Natural killer cell (primary cell): Measurements from ENCODE around the gene SLC22A23. TPM values are rescaled to one million over a fixed set of nuclear protein-coding genes. Genes with fewer than 3 reads are reported as not detected.

Experiments
- ATAC-seq, 3 donors: fragments of 150-1000 bp in 2 of 3; fragments of 200-7000 bp in 1 of 3; cut with Tn5 transposase; 1 replicate in 1 of 3; 2 replicates in 2 of 3; pipeline ENCODE4 v1.10.0; 2021; ENCODE audit warnings: mild to moderate bottlenecking in 2 of 3, moderate library complexity in 2 of 3
- DNase-seq, 2 donors: peaks; one replicate each; pipeline versions ENCODE4 v3.0.0 to v3.0.0-alpha.2; 2013 to 2021; ENCODE audit warnings: mixed read lengths in 1 of 2
- H3K27ac ChIP-seq: one replicate; pipeline ENCODE4 v1.5.1; 2013; ENCODE audit warnings: mild to moderate bottlenecking, low read length
- H3K27me3 ChIP-seq: one replicate; pipeline ENCODE4 v1.6.1; 2013; ENCODE audit warnings: low read length; ENCODE audit not compliant: control insufficient read depth, insufficient read depth
- H3K36me3 ChIP-seq: one replicate; pipeline ENCODE4 v1.6.1; 2013; ENCODE audit warnings: low read length; ENCODE audit not compliant: control insufficient read depth, insufficient read depth
- H3K4me1 ChIP-seq: one replicate; pipeline ENCODE4 v1.6.1; 2013; ENCODE audit warnings: low read length; ENCODE audit not compliant: control insufficient read depth, insufficient read depth
- H3K4me3 ChIP-seq: one replicate; pipeline ENCODE4 v1.5.1; 2013; ENCODE audit warnings: low read length
- H3K9me3 ChIP-seq: one replicate; pipeline ENCODE4 v1.6.1; 2013; ENCODE audit warnings: low read length; ENCODE audit not compliant: control insufficient read depth, insufficient read depth
- H3K27ac Mint-ChIP-seq, 2 donors: one replicate each; pipeline ENCODE4 v1.8.0; 2022; ENCODE audit warnings: mild to moderate bottlenecking in 2 of 2, mixed read lengths in 2 of 2, moderate library complexity in 1 of 2
- H3K27me3 Mint-ChIP-seq, 2 donors: one replicate each; pipeline ENCODE4 v1.8.0; 2022; ENCODE audit warnings: low read depth in 2 of 2, mixed read lengths in 2 of 2
- H3K36me3 Mint-ChIP-seq: one replicate; pipeline ENCODE4 v1.8.0; 2022; ENCODE audit warnings: mixed read lengths
- H3K4me1 Mint-ChIP-seq, 2 donors: one replicate each; pipeline ENCODE4 v1.8.0; 2022; ENCODE audit warnings: mixed read lengths in 2 of 2
- H3K4me3 Mint-ChIP-seq: one replicate; pipeline ENCODE4 v1.8.0; 2022; ENCODE audit warnings: mild to moderate bottlenecking, moderate library complexity, mixed read lengths
- H3K9me3 Mint-ChIP-seq, 2 donors: one replicate each; pipeline ENCODE4 v1.8.0; 2022; ENCODE audit warnings: mixed read lengths in 2 of 2
- WGBS: methylation state at CpG from one replicate; pipeline ENCODE4 v1.1.7; 2013; ENCODE audit warnings: missing lambda C conversion rate; ENCODE audit not compliant: insufficient coverage; 5-methylcytosine and 5-hydroxymethylcytosine counted together
- intact Hi-C: fragments of 100-400 bp; cut with micrococcal nuclease; formaldehyde crosslinking; loops from one replicate; pipeline ENCODE4 v1.14.2; 2022
- total RNA-seq, 4 donors: library from RNA; stranded (reverse); fragments of 120-200 nt in 1 of 4; gene quantifications; one replicate each; pipeline versions ENCODE4 v1.2.3 to v1.2.4, GENCODE V29; 2013 to 2022
- TF ChIP-seq, protein P1 (sequence below): fragments of 200-600 bp; IDR thresholded peaks from one replicate; pipeline ENCODE4 v1.8.0; 2022; ENCODE audit warnings: antibody characterized with exemption

The SLC22A23 gene
- total RNA-seq, 3 donors from 2014 or later (not counting 1 experiment from before 2014, with no cell fraction given): 0.24 to 0.79 (median 0.38) TPM

DNA sequence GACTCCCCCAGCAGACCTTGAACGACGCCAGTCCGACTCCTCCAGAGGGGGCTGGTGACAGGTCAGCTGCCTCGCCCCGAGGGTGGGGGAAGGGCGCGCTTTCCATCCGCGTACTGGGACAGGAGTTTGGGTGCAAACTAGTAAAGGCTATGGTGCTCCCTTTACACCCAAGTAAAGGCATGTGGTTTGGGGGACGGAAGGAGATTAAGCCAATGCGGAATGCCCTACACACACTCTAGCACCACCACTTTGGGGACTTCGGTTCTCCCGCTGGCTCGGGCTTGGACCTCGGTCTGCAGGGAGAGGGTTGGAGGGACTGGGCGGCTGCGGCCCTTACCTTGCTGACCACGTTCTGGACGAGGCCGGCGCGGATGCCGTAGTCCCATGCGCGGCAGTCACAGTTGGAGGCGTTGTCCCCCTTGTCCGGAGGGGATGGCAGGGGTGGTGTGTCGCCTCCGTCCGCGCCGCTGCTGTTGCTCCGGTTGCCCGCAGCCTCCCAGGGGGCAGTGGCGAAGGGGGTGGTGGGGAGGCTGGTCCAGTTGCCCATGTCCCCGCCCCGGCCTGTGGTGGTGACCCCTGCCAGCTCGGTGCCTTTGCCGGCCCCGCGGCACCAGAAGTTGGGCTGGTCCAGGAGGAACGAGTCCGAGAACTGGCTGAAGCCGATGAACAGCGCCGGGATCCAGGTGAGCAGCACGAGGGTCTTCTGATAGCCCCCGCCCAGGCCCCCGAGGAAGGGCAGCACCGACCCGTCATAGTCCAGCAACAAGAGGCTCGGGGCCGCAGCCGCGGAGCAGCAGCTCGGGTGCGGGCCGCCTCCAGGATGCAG, 1.1 kb downstream of the SLC22A23 start:
- Histone ChIP-seq H3K4me3 (no peak overlapping the region), H3K27me3 (peaks cover 28% of the 10 kb centered on the region), H3K4me1 (peaks cover 14% of the 10 kb centered on the region), H3K36me3 (no peaks in the 10 kb centered on the region), H3K27ac (no peak overlapping the region), H3K9me3 (no peaks in the 10 kb centered on the region)
- Mint-ChIP-seq H3K27ac (no peak overlapping the region), H3K4me1 (peaks cover 7% of the 10 kb centered on the region in 2 donors), H3K9me3 (no peaks in the 10 kb centered on the region), H3K27me3 (peaks cover 33 to 39% of the 10 kb centered on the region in 2 donors), H3K36me3 (no peaks in the 10 kb centered on the region), H3K4me3 (no peak overlapping the region)
- TF ChIP-seq, protein P1, sequence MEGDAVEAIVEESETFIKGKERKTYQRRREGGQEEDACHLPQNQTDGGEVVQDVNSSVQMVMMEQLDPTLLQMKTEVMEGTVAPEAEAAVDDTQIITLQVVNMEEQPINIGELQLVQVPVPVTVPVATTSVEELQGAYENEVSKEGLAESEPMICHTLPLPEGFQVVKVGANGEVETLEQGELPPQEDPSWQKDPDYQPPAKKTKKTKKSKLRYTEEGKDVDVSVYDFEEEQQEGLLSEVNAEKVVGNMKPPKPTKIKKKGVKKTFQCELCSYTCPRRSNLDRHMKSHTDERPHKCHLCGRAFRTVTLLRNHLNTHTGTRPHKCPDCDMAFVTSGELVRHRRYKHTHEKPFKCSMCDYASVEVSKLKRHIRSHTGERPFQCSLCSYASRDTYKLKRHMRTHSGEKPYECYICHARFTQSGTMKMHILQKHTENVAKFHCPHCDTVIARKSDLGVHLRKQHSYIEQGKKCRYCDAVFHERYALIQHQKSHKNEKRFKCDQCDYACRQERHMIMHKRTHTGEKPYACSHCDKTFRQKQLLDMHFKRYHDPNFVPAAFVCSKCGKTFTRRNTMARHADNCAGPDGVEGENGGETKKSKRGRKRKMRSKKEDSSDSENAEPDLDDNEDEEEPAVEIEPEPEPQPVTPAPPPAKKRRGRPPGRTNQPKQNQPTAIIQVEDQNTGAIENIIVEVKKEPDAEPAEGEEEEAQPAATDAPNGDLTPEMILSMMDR: no peak
- ATAC-seq: peak in 1 of 3 donors; percentile 20
- peak in 1 of 2 donors; percentile 37 for DNase-seq
- intact Hi-C loops: no loop called here
- WGBS: 4% methylated on average over 57 of the region's 58 CpGs

DNA sequence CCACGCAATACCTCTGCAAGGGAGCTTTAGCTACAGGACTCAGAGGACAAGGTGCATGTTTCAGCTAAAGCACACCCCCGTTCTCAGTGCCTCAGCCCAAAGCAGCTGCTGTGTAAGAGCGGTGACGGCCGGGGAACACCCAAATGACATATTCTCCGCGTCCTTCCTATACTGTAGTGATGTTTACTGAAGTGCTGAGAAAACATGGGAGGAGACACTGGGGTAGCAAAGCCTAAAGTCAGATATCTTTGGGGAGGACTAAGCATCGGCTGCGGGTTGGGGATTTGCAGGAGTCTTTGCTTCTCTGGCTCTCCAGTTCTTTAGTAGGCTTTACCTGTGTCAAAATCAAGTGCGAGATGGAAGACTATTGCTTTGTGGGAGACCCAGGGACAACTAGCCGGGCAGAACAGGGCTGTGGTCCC, 1.7 kb downstream of the SLC22A23 start:
- H3K27ac ChIP-seq: no peak overlapping the region
- H3K9me3 ChIP-seq: no peaks in the 10 kb centered on the region

DNA sequence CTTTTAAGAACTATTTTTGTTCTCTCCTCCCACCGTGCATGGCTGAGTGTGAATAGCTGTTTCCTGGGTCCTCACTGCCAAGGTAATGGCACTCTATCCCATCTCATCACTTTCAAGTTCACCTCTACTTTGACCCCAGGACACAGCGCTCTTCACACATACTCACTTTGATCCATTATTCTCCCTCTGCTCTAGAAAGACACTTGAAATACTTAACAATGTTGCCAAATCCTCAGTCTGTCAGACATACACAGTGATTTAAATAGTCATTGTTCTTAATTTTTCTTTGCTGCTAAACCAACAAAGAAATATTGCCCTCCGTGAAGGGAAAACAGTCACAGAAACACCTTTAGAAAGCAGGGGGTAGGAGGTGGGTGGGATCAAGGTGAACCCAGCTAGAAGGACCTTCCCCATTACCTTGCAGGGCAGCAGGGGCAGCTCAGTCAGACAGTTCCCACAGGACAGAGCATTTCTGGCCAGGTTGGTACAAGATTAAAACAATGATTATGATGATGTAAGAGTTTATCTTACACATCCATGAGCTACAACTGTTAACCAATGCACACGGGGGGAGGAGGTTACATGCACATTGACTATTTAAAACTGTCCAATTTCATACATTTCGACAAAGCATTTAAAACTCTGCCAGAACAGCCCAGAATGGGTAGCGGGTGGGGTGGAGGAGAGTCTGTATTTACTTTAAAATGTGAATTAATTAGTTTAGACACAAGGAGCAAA, 2.4 kb downstream of the SLC22A23 start:
- Mint-ChIP-seq H3K4me3 (no peak overlapping the region), H3K36me3 (no peaks in the 10 kb centered on the region), H3K9me3 (no peaks in the 10 kb centered on the region), H3K4me1 (peaks cover 7% of the 10 kb centered on the region in 2 donors), H3K27ac (no peak overlapping the region), H3K27me3 (peaks cover 31 to 33% of the 10 kb centered on the region in 2 donors)
- intact Hi-C loops: no loop called here
- H3K9me3 ChIP-seq: no peaks in the 10 kb centered on the region
- WGBS: 87% methylated on average over 3 of the region's 6 CpGs
- H3K27me3 ChIP-seq: peaks cover 28% of the 10 kb centered on the region
- no peak overlapping the region for H3K27ac ChIP-seq
- TF ChIP-seq, protein P1: no peak
- peaks cover 14% of the 10 kb centered on the region for H3K4me1 ChIP-seq
- H3K36me3 ChIP-seq: no peaks in the 10 kb centered on the region
- ATAC-seq (no peak), DNase-seq (no peak)
- H3K4me3 ChIP-seq: no peak overlapping the region

More for the DNA sequence above, 1.7 kb downstream of the SLC22A23 start:
- peak in 1 of 3 donors; percentile 34 for ATAC-seq
- no peaks in the 10 kb centered on the region for H3K9me3 Mint-ChIP-seq
- peak in 1 of 2 donors; percentile 82 for DNase-seq
- H3K36me3 Mint-ChIP-seq: no peaks in the 10 kb centered on the region
- 46% methylated on average over 11 of the region's 11 CpGs for WGBS
- peaks cover 33% of the 10 kb centered on the region in 2 donors for H3K27me3 Mint-ChIP-seq
- H3K4me3 Mint-ChIP-seq: no peak overlapping the region
- H3K4me1 Mint-ChIP-seq: peaks cover 7% of the 10 kb centered on the region in 2 donors
- Histone ChIP-seq H3K4me1 (peaks cover 14% of the 10 kb centered on the region), H3K4me3 (no peak overlapping the region), H3K36me3 (no peaks in the 10 kb centered on the region), H3K27me3 (peaks cover 28% of the 10 kb centered on the region)
- H3K27ac Mint-ChIP-seq: no peak overlapping the region
- TF ChIP-seq, protein P1: no peak
- intact Hi-C loops: no loop called here
